Measurements from ENCODE around the gene KIAA0586.

Gene KIAA0586

GRCh38 chr14:58427281-58428117, at the start of gene KIAA0586, which contains the start of gene TIMM9:
TSS of gene KIAA0586 (plus strand) at chr14:58427719. CDS start at chr14:58428265, 546 bp downstream.
TSS of gene TIMM9 (minus strand) at chr14:58427531. CDS start at chr14:58411945, 15,586 bp downstream.
- in situ Hi-C loops (cut with HindIII; ENCODE audit: low sequenced_read_pairs), result no loop called here
- peak within 1 kb of the TSS; percentile 84 for H3K4me3 ChIP-seq (ENCODE audit: low read depth, low read length)
- peak; percentile 98 for DNase-seq (ENCODE audit: low read depth)
- TF ChIP-seq, protein P1, sequence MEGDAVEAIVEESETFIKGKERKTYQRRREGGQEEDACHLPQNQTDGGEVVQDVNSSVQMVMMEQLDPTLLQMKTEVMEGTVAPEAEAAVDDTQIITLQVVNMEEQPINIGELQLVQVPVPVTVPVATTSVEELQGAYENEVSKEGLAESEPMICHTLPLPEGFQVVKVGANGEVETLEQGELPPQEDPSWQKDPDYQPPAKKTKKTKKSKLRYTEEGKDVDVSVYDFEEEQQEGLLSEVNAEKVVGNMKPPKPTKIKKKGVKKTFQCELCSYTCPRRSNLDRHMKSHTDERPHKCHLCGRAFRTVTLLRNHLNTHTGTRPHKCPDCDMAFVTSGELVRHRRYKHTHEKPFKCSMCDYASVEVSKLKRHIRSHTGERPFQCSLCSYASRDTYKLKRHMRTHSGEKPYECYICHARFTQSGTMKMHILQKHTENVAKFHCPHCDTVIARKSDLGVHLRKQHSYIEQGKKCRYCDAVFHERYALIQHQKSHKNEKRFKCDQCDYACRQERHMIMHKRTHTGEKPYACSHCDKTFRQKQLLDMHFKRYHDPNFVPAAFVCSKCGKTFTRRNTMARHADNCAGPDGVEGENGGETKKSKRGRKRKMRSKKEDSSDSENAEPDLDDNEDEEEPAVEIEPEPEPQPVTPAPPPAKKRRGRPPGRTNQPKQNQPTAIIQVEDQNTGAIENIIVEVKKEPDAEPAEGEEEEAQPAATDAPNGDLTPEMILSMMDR (IDR thresholded peaks at IDR 0.05; ENCODE audit: low read depth, low read length, missing control alignments), result no peak

DNA sequence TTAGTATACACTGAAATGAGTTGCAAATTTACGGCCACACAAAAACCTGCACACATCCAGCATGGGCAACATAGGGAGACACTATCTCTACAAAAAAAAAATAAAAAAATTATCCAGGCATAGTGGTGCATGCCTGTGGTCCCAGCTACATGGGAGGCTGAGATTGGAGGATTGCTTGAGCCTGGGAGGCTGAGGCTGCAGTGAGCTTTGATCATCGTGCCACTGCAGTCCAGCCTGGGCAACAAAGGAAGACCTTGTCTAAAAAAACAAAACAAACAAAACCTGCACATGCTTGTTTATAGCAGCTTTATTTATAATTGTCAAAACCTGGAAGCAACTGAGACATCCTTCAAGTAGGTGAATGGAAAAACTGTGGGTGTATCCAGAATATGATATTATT, 36.7 kb upstream of the KIAA0586 start:
- no peak overlapping the region for H3K4me3 ChIP-seq (ENCODE audit: low read depth, low read length)
- TF ChIP-seq, protein P1 (IDR thresholded peaks at IDR 0.05; ENCODE audit: low read depth, low read length, missing control alignments), result no peak
- no peak for DNase-seq (ENCODE audit: low read depth)
- in situ Hi-C loops (cut with HindIII; ENCODE audit: low sequenced_read_pairs), result no loop called here

- H3K4me3 ChIP-seq (ENCODE audit: low read depth, low read length), result peak overlapping the region; percentile 39
- DNase-seq (ENCODE audit: low read depth), result no peak
- TF ChIP-seq, protein P1 (IDR thresholded peaks at IDR 0.05; ENCODE audit: low read depth, low read length, missing control alignments), result no peak
- in situ Hi-C loops (cut with HindIII; ENCODE audit: low sequenced_read_pairs), result no loop called here
Measured at GRCh38 chr14:58395562-58395811, 32.0 kb upstream of the KIAA0586 start.

GRCh38 chr14:58395812-58396788, 31.4 kb upstream of the KIAA0586 start, which contains the start of gene TOMM20L:
TSS of gene TOMM20L (plus strand) at chr14:58395930. CDS start at chr14:58395958, 28 bp downstream.
- TF ChIP-seq, protein P1 (IDR thresholded peaks at IDR 0.05; ENCODE audit: low read depth, low read length, missing control alignments), result peak; percentile 47
- in situ Hi-C loops (cut with HindIII; ENCODE audit: low sequenced_read_pairs), result no loop called here
- peak; percentile 5 for DNase-seq (ENCODE audit: low read depth)
- peak within 1 kb of the TSS; percentile 39 for H3K4me3 ChIP-seq (ENCODE audit: low read depth, low read length)

GRCh38 chr14:58397156-58397555, 30.4 kb upstream of the KIAA0586 start:
- no peak for DNase-seq (ENCODE audit: low read depth)
- TF ChIP-seq, protein P1 (IDR thresholded peaks at IDR 0.05; ENCODE audit: low read depth, low read length, missing control alignments), result no peak
- no peak overlapping the region for H3K4me3 ChIP-seq (ENCODE audit: low read depth, low read length)
- in situ Hi-C loops (cut with HindIII; ENCODE audit: low sequenced_read_pairs), result no loop called here

- TF ChIP-seq, protein P1 (IDR thresholded peaks at IDR 0.05; ENCODE audit: low read depth, low read length, missing control alignments), result no peak
- no peak overlapping the region for H3K4me3 ChIP-seq (ENCODE audit: low read depth, low read length)
- no peak for DNase-seq (ENCODE audit: low read depth)
- in situ Hi-C loops (cut with HindIII; ENCODE audit: low sequenced_read_pairs), result no loop called here
Measured at GRCh38 chr14:58398495-58398894, 29.0 kb upstream of the KIAA0586 start.
